NOMO-1 treated with DMSO at 0.1 percent for 48 hours (cell line): Measurements from ENCODE around the gene GLOD4.
"Not testable (repeated sequence)": the region's sequence is repeated elsewhere in the genome, so short reads cannot be mapped to it uniquely, and the experiment has no call there.

Experiments used
- DNase-seq: peaks from one replicate; lab custom pipeline; 2025; ENCODE audit not compliant: unreplicated experiment; lab: John Stamatoyannopoulos, UW

GLOD4 gene, protein sequence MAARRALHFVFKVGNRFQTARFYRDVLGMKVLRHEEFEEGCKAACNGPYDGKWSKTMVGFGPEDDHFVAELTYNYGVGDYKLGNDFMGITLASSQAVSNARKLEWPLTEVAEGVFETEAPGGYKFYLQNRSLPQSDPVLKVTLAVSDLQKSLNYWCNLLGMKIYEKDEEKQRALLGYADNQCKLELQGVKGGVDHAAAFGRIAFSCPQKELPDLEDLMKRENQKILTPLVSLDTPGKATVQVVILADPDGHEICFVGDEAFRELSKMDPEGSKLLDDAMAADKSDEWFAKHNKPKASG

DNA sequence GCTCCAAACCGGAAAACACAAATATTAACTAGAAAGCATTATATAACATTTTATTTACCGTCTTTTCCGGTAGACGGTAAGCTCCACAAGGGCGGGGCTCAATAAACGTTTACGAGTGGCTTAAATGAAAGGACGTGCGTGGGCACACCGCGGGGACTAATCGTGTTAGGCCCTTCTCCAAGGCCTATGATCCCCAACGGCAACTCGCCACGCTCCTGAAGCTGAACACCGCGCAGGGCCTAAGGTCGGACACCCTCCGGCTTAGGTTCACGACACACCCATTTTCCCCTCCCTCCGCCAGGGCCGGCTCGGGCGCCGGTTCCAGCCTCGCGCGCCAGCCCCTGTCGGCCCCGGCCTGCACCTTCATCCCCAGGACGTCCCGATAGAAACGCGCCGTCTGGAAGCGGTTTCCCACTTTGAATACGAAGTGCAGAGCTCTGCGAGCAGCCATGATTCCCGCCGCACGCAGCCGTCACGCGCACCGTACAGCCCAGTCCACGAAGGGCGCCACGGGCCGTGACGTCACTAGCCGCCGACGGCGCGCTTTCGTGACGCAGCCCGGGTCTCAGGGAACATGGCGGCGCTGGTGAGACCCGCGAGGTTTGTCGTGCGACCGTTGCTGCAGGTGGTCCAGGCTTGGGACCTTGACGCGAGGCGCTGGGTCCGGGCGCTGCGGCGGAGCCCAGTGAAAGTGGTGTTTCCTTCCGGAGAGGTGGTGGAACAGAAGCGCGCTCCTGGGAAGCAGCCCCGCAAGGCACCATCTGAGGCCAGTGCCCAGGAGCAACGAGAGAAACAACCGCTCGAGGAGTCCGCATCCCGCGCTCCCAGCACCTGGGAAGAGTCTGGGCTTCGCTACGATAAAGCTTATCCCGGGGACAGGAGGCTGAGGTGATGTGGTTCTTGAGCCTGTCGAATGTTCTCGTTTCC is at the start of gene GLOD4, which contains the start of gene MRM3:
Gene GLOD4, minus strand, starts transcription at position 476 of the 927 bp plus-strand sequence. Its CDS starts 25 bp downstream, at position 451.
Gene MRM3, plus strand, starts transcription at position 549 of the 927 bp plus-strand sequence. Its CDS starts 26 bp downstream, at position 575.
- DNase-seq = peak; percentile 80

DNA sequence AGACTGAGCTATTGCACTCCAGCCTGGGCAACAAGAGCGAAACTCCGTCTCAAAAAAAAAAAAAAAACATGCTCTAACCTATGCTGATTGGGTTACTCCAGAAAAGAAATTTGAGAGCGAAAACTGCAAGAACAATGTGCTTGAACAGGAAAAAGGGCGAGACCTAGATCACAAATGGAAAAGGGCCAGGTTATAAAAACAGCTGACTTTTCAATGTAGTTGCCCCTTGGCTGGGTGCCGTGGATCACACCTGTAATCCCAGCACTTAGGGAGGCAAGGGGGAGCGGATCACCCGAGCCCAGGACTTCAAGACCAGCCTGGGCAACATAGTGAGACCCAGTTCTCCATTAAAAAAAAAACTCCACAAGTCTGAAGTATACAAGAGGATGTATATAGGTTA is 48.9 kb upstream of the GLOD4 start:
- DNase-seq = no peak

DNA sequence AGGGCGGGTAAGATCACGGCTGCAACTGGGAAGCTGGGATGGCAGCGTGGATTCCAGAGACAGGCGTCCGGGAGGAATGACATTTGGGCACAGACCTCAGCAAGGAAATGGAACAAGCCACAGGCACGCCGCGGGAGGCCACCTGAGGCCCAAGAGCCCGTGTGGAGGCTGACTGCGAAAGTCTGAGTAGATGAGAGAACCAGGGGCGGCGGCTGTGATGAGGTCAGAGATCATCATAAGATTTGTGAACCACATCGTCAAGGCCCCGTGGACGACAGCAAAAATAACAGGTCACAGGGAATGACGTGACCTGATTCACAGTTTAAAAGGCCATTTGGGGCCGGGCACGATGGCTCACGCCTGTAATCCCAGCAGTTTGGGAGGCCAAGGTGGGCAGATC is 48.3 kb upstream of the GLOD4 start:
- DNase-seq = no peak

DNA sequence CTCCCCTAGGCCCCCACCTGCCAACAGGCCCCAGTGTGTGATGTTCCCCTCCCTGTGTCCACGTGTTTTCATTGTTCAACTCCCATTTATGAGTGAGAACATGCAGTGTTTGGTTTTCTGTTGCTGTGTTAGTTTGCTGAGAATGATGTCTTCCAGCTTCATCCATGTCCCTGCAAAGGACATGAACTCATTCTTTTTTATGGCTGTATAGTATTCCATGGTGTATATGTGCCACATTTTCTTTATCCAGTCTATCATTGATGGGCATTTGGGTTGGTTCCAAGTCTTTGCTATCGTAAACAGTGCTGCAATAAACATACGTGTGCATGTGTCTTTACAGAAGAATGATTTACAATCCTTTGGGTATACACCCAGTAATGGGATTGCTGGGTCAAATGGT is 47.5 kb upstream of the GLOD4 start:
- not testable (repeated sequence) for DNase-seq

DNA sequence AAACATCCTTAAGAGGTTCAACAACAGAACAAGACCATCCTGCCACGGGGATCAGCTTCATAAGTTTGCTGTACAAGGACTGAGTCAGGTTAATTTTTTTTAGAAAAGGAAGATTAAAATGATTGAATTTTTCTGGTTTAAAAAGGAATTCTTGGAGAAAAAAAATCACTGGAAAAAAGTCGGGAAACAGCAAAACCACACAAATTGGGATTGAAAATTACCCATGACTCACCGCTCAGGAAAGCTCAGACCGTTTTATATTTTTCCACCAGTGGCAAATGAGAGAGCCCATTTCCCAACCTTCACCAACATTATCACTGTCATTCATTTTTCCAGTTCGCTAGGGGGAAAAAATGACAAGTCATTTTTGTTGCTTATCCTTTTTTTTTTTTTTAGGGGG is 46.7 kb upstream of the GLOD4 start:
- no peak for DNase-seq

DNA sequence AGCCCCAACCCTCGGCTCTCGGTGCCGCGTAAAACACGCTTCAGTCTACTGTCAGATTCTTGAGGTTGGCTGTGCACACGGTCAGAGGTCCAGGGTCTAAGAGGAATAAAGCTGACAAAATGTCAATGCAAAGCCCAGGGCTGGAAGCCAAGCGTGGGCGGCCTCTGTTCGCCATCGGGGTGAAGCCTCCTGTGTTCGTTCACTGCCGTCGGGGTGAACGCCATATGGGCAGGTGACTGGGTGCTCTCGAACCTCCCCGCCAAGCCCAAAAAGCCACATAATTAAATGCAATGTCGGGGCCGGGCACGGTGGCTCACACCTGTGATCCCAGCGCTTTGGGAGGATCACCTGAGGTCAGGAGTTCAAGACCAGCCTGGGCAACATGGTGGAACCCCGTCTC is 44.7 kb upstream of the GLOD4 start:
- DNase-seq = no peak

DNA sequence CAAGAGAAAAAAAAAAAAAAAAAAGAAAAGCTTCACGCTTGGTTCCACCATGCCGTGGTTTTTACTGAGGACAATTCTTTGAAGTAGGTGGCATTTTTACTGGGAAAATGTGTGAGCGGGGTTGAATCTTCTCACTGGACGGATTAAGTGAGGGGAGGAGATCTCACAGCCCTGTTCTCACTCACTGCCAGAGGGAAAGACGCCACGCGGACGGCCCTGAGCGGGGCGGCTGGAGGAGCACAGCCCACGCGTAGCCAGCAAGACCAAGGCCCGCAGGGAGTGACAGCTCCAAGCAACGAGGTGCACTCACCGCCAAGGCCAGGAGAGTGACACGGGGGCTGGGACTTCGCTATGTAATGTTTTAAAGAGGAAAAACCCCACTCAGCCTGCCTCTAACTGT is 43.1 kb upstream of the GLOD4 start:
- no peak for DNase-seq

DNA sequence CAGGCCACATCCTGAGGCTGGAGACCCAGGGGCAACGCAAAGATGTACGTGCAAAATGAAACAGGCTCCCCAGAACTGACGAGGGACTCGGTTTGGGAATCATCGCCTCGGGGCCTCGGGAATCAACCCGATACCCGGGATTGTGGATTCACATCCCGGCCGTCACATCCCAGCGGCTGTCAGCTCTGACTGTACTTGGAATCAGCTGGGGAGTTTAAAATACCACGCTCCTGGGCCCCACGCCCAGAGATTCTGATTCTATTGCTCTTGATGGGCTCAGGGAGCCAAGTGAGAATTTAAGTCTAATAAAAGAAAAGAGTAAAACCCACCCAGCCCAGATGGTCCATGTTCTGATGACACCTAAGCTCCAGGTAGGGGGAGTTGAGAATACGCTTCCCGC is 42.3 kb upstream of the GLOD4 start:
- DNase-seq = no peak

DNA sequence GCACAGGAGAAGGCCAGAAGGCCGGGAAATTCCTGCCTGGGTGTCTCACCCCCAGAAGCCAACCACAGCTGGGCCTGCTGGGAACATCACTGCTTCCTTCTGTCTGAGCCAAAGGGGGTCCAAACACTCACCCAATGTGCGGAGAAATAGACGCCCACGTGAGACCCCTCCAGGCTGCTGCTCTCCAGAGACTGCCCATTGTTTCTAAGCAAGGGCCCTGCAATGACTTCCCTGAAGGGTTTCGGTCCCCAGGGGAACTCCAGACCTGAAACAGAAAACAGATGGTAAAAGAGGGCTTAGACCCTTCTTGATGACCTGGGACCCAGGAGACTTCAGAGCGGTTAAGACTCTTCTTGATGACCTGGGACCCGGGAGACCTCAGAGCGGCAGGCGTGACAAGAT is 41.4 kb upstream of the GLOD4 start:
- DNase-seq = no peak

DNA sequence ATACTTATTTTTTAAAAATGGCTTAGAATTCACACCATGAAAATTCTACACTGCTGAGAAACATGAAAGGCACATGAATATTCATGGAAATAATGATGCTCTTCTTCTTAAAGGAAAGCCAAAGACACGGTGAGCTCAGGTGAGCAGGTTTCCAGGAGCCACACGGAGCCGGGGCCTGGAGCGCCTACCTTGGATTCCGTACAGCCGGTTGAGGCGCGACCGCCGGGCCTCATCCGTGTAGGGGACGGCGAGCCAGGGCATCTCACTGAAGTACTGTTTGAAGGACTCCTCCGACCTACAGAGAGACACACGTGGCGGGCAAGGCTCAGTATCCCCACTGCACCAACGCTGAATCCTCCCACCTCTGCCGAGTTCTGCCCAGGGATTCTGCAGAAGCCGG is 37.2 kb upstream of the GLOD4 start:
- DNase-seq = no peak

DNA sequence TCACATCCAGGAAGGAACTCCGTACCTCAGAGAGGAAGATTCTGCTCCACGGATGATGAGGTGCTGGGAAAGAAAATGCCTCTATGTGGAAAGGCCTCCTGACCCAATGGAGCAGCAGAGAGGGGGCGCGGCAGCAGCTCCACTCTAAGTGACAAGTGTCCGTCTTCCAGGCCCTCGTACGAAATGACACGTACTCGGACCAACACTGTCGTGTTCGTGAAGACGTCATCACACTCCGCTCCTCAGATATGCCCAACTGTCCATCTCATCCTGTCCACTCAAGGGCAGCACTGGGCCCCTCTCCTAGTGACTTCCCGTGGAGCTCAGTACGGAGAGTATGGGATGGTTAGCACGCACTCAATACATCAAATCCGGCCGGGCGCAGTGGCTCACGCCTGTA is 32.3 kb upstream of the GLOD4 start:
- no peak for DNase-seq

DNA sequence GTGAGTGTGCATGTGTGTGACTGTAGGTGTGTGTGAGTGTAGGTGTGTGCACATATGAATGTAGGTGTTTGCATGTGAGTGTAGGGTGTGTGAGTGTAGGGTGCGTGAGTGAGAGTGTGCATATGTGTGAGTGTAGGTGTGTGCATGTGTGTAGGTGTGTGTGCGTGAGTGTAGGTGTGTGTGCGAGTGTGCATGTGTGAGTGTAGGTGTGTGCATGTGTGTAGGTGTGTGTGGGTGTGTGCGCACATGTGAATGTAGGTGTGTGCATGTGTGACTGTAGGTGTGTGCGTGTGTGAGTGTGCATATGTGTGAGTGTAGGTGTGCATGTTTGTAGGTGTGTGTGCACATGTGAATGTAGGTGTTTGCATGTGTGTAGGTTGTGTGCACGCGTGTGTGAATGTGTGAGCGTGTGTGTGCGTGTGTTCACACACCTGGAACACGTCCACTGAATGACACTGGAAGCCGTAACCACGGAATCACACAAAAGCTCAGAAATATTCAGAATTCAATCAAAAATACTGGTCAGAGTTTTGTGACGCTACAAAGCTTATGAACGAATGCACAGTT is 30.6 kb upstream of the GLOD4 start:
- no peak for DNase-seq

DNA sequence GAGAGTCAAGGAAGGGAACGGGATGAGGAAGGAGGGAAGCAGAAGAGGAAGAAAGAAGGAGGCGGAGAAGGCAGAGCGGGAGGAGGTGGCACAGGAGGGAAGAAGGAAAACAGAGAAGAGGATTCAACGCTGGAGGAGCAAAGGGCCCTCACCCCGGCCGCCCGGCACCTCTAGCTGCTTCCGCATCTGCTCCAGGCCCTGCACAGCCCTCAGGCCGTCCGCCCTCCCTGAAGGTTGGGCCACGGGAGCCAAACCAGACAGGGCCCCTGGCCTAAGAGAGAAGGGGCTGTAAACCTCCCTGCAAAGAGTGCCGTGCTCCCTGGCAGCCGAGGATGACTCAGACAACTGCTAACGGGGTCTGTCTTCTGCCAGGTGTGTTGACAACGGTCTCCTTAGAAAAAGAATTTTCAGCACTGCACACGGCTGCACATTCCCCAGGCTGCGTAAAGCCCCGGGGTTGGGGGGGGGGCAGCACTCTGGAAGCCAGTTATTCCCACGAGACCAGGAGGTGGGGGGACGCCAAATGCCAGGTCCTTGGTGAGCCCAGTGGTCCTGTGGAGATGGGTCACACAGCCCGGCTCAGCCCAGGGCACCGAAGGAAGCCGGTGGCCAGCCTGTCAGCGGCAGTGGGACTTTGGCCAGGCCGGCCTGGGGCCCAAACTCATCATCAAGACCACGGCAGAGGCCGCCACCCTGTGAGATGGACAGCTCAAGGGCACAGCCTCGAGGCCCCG is 29.1 kb upstream of the GLOD4 start:
- no peak for DNase-seq

DNA sequence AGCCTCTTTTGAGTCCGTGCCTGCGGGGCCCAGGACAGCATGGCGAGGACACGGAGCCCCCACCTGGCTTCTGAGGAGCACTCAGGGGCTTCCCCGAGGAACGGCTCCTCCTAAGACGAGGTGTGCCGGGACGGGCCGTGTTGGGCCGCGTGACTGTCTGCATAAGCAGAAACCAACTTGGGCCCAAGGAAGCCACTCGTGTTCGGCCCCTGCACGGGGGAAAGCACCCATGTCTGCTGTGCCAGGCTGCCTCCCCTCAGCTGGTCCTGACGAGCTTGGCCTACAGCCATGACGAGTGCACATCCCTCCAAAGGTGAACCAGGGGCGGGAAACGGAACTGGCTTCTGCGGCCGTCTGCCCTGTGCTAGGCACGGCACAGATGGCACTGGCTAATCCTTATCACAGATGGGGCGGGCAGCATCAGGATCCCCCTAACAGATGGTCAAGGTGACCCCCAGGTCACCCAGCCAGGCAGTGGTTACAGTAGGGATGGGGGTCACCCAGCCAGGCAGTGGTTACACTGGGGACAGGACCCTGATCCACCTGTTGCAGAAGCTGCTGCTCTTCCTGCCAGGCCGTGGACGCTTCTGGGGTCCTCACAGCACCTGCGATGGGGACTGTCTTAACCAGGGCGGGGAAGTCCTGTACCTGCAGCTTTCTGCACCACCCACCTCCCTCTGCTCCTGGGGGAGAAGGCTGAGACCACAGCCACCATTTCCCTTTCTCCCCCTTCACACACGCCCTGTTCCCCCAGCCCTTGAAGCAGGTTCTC is 25.6 kb upstream of the GLOD4 start:
- no peak for DNase-seq

DNA sequence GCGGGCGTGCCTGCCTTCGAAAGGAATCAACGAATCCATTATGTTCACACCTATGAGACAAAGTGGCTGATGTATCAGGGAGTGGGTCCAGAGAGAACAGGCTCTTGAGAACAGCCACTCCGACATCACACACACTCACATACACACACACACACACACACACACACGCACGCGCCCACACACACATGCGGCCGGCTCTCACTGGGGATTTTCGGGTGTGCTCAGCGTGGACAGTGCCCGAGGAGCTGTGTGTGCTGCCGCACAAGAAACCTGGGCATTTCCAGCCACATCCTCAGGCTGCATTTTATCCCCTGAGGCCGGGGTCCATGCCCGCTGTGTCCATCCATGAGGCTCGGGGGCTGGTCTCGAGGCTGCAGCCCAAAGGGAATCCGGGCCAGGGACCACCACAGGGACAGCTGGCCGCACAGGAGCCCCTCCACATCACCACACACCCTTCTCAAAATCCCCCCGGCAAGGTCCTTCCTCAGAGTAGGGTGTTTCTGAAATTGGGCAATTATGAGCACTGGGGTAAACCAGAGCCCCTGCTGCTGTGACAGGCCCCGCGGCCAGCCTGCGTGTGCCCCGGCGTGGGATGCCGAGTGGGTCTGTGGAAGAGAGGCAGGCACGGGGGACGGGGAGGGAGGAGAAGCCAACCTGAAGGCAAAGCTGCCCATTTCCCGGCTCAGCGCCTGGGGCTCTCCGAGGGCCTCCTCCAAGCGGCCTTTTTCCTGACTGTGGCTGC is 24.9 kb upstream of the GLOD4 start:
- no peak for DNase-seq

DNA sequence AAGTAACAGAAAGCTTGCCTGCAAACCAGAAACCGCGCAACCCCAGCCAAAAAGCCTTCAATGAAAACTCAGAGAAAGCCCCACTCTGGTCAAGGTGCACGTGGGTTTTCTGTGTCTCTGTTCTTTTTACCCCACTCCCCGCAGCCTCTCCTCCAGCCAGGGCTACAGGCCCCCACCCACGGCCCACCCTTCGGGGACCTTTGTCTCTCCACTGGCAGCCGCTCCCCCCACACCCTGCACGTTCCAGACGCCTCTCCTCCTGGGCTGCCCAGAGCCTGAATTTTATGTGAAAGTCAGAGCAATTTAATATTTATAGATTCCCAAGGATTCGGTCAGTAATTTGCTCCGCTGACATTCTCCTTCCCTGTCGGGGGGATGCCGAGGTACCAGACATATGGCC is 24.3 kb upstream of the GLOD4 start:
- no peak for DNase-seq

DNA sequence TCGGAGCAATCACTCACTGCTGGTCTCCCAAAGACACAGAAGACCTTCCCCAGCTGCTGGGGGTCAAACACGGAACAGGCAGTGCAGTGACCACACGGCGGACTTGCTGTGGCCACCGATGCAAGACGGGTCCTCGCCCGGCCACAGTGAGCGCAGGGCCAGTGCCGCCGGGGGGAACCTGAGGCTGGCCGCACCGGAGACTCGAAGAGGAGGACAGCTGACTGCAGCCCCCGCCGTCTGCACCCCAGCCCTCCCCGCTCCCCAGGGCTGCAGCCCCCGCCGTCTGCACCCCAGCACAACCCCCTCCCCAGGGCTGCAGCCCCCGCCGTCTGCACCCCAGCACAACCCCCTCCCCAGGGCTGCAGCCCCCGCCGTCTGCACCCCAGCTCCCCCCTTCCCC is 23.8 kb upstream of the GLOD4 start:
- not testable (repeated sequence) for DNase-seq

DNA sequence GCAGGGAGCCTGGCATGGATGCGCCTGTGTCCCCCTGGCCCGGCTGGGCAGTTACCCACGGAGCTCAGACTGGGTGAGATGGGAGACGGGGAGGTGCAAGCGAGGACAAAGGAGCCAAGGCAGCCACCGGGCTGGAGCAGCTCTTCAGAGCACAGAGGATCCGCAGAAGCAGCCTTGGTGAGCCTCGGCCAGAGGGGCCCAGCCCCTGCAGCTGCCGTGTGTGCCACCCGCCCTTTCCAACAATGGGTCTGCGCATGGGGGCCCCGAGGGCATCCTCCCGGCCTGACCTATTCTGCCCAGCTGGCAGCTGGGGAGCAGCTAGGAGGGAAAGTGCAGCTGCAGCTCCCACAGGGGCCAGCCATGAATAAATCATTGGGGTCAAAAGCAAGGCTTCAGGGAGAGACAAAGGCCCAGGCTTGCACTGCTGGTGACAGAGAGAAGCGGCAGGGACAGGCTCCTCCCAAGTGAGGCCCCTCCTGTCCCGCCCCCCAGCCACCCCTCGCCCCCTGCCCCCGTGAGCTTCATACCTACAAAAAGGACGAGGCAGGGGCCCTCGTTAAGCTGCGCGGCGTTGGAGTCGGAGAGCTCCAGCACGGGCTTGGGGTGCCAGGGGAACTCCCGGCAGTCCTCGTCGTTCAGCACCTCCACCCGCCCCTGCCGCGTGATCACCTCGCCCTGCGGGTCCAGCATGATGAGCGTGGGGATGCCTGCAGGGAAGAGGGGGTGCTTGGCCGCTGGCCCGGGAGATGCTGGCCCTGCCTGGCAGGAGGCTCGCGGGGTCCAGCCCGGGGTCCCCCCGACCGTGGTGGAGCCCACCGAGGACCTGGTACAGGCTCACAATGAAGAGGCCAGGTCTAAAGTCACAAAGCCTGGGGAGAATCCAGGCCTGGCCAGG is 22.7 kb upstream of the GLOD4 start:
- DNase-seq = no peak
